Measurements from ENCODE around the gene MED27. TPM values are rescaled to one million over a fixed set of nuclear protein-coding genes. Genes with fewer than 3 reads are reported as not detected.

MED27 gene
- total RNA-seq, 2 donors from 2014 or later = 12.0 to 18.8 TPM

DNA sequence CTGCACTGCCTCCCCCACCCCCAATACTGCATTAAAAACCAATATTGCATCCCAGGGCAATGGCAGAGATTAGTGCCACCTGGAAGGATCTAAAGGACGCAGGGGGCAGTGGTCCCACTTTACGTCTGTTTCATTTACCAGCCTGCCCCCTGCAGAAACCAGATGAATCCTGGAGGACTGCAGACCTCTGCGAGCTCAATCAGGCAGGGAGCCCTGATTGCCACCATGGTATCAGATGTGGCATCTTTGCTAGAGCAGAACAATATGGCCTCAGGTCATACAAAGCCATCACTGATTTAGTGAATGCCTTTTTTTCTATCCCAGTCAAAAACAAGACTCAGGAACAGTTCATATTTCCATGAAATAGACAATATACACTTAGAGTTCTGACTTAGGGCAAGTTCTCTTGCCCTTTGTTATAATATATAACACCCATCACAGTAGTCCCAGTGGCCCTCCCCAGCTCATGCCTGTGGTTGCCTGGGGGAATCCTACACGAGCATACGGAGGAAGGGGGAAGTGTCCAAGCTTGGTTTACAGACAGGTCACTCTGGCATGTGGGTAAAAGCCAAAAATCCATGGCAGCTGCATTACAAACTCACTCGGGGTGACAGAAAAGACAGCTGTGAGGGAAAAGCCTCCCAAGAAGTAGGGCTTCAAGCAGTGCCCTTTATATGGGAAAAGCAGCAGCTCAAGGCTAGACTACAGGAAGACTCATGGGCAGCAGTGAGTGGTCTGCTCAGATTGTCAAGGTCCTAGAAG, 85.1 kb downstream of the MED27 start:
- intact Hi-C loops (cut with DNase I) = no loop called here
- no peak overlapping the region for H3K27ac ChIP-seq
- H3K9me3 ChIP-seq = no peaks in the 10 kb centered on the region
- no peaks in the 10 kb centered on the region for H3K4me1 ChIP-seq
- TF ChIP-seq, protein P1, sequence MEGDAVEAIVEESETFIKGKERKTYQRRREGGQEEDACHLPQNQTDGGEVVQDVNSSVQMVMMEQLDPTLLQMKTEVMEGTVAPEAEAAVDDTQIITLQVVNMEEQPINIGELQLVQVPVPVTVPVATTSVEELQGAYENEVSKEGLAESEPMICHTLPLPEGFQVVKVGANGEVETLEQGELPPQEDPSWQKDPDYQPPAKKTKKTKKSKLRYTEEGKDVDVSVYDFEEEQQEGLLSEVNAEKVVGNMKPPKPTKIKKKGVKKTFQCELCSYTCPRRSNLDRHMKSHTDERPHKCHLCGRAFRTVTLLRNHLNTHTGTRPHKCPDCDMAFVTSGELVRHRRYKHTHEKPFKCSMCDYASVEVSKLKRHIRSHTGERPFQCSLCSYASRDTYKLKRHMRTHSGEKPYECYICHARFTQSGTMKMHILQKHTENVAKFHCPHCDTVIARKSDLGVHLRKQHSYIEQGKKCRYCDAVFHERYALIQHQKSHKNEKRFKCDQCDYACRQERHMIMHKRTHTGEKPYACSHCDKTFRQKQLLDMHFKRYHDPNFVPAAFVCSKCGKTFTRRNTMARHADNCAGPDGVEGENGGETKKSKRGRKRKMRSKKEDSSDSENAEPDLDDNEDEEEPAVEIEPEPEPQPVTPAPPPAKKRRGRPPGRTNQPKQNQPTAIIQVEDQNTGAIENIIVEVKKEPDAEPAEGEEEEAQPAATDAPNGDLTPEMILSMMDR (IDR thresholded peaks at IDR 0.05) = no peak
- no peaks in the 10 kb centered on the region for H3K27me3 ChIP-seq
- no peak for DNase-seq
- no peaks in the 10 kb centered on the region for H3K36me3 ChIP-seq
- H3K4me3 ChIP-seq = no peak overlapping the region
- H3K9ac ChIP-seq (ENCODE audit: low read depth in 2 of 2, low read length in 2 of 2) = no peak overlapping the region

DNA sequence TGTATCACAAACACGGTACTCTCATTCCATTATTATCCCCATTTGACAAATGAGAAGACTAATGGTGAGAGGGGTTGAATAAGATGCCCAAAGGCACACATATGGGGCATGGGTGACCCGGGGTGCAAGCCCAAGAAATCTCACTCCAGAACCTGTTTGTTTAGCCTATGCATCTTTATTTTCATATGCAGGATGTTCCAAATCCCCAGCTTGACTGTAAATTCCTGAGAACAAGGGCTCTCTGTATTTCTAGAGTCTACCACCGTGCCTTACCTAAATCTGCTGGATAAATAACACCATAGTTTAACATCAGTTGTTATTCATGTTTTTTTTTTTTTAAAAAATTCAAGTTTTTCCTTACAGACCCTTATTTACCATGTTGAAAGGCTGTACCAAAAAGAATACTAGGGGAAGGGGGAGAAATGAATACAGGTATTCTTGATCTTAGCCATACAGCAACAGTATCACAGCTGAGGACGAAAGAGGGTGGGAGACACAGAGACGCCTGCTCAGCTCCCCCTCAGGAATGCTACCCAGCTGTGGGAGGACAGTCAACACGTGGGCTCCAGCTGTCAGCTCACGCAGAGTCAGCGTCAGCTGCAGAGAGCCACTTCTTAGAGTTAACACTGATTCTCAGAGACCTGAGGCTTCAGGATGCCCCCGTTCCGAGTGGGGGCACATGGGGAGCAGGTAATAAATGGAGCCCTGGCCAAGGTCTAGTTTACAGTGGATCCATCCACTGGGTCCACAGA, 86.6 kb downstream of the MED27 start:
- no peaks in the 10 kb centered on the region for H3K4me1 ChIP-seq
- H3K27me3 ChIP-seq = no peaks in the 10 kb centered on the region
- no peak overlapping the region for H3K9ac ChIP-seq (ENCODE audit: low read depth in 2 of 2, low read length in 2 of 2)
- DNase-seq = no peak
- H3K4me3 ChIP-seq = no peak overlapping the region
- no peak overlapping the region for H3K27ac ChIP-seq
- no peaks in the 10 kb centered on the region for H3K9me3 ChIP-seq
- no peaks in the 10 kb centered on the region for H3K36me3 ChIP-seq
- TF ChIP-seq, protein P1 (IDR thresholded peaks at IDR 0.05) = no peak
- intact Hi-C loops (cut with DNase I) = no loop called here

DNA sequence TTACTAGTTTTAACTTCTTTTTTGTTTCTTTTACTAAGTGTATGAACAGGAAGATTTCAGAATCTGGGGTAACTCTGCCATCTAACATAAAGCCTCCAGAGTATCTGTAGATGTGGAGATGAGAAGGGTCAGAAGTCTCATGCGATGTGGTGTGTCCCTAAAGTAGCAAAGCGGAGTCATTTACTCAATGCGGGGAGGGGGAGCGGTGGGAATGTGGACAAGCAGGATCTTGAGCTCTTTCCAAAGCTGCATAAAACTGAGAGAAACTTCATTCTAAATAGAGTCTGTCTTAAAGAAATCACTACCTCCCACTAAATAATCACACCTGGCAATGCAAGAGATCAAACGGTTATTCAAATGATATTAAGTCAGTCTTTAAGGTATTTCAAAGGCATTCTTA, 92.4 kb downstream of the MED27 start:
- H3K27me3 ChIP-seq = no peaks in the 10 kb centered on the region
- no peaks in the 10 kb centered on the region for H3K9me3 ChIP-seq
- H3K27ac ChIP-seq = no peak overlapping the region
- no peak for DNase-seq
- intact Hi-C loops (cut with DNase I) = no loop called here
- H3K36me3 ChIP-seq = no peaks in the 10 kb centered on the region
- TF ChIP-seq, protein P1 (IDR thresholded peaks at IDR 0.05) = no peak
- no peaks in the 10 kb centered on the region for H3K4me1 ChIP-seq
- no peak overlapping the region for H3K4me3 ChIP-seq
- H3K9ac ChIP-seq (ENCODE audit: low read depth in 2 of 2, low read length in 2 of 2) = no peak overlapping the region

DNA sequence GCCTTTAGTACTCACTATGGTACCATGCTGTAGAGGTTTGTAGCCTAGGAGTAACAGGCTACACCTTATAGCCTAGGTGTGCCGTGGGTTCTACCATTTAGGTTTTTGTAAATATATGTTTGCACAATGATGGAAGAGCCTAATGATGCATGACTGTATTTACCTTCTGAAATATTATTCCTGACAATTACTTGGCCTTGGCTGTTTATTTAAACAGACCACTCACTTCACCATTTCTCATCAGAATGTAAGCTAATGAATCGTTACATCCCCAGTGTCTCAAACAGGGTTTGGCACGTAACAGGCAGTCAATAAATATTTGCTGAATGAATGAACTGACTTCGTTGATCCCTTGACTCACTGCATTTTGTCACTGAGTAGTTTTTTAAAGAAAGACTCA, 93.1 kb downstream of the MED27 start:
- no peaks in the 10 kb centered on the region for H3K9me3 ChIP-seq
- intact Hi-C loops (cut with DNase I) = no loop called here
- no peak for DNase-seq
- H3K4me1 ChIP-seq = no peaks in the 10 kb centered on the region
- H3K36me3 ChIP-seq = no peaks in the 10 kb centered on the region
- H3K4me3 ChIP-seq = no peak overlapping the region
- TF ChIP-seq, protein P1 (IDR thresholded peaks at IDR 0.05) = no peak
- H3K9ac ChIP-seq (ENCODE audit: low read depth in 2 of 2, low read length in 2 of 2) = no peak overlapping the region
- H3K27me3 ChIP-seq = no peaks in the 10 kb centered on the region
- H3K27ac ChIP-seq = no peak overlapping the region

DNA sequence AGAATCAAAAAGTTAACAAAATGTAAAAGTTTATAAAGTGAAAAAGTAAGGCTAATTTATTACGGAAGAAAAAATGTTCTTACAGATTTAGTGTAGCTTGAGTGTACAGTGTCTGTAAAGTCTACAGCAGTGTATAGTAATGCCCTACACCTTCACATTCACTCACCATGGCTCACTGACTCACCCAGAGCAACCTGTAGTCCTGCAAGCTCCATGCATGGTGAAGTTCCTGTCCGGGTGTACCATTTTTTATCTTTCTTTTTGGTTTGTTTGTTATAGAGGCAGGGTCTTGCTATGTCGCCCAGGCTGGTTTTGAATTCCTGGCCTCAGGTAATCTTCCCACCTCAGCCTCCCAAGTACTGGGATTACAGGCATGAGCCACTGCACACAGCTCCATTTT, 93.6 kb downstream of the MED27 start:
- no peak for DNase-seq
- Histone ChIP-seq H3K9me3 (no peaks in the 10 kb centered on the region), H3K27me3 (no peaks in the 10 kb centered on the region), H3K36me3 (no peaks in the 10 kb centered on the region), H3K4me1 (no peaks in the 10 kb centered on the region), H3K27ac (no peak overlapping the region), H3K4me3 (no peak overlapping the region), H3K9ac (ENCODE audit: low read depth in 2 of 2, low read length in 2 of 2) (no peak overlapping the region)
- intact Hi-C loops (cut with DNase I) = no loop called here
- TF ChIP-seq, protein P1 (IDR thresholded peaks at IDR 0.05) = no peak

Data from colonic mucosa (tissue), 4 donors.